Measurements from ENCODE around the gene SFXN4. TPM values are rescaled to one million over a fixed set of nuclear protein-coding genes. Genes with fewer than 3 reads are reported as not detected.
"Not testable (repeated sequence)": the region's sequence is repeated elsewhere in the genome, so short reads cannot be mapped to it uniquely, and the experiment has no call there.

The SFXN4 gene
- total RNA-seq, 4 donors from 2014 or later, result 22.8 to 35.5 (median 26.2) TPM

- Histone ChIP-seq H3K4me3 (no peak overlapping the region), H3K4me1 (no peaks in the 10 kb centered on the region), H3K9me3 (no peaks in the 10 kb centered on the region), H3K27ac (no peak overlapping the region), H3K36me3 (peaks cover 0 to 72% (median 0%) of the 10 kb centered on the region in 3 donors), H3K27me3 (no peaks in the 10 kb centered on the region)
- DNase-seq, result no peak
- TF ChIP-seq POLR2A (IDR thresholded peaks at IDR 0.05) (no peak), CTCF (IDR thresholded peaks at IDR 0.05) (no peak)
Measured at GRCh38 chr10:119112056-119112455, 53.5 kb downstream of the SFXN4 start.

- H3K27ac ChIP-seq, H3K9me3 ChIP-seq, H3K4me1 ChIP-seq, DNase-seq, H3K27me3 ChIP-seq, H3K4me3 ChIP-seq: not testable (repeated sequence)
- peaks cover 0 to 46% (median 0%) of the 10 kb centered on the region in 3 donors for H3K36me3 ChIP-seq
Measured at GRCh38 chr10:119107771-119108170, 57.7 kb downstream of the SFXN4 start.

GRCh38 chr10:119107106-119107505 lies 58.4 kb downstream of the SFXN4 start:
- H3K9me3 ChIP-seq, H3K27me3 ChIP-seq, H3K27ac ChIP-seq, H3K4me3 ChIP-seq, H3K4me1 ChIP-seq, DNase-seq: not testable (repeated sequence)
- peaks cover 0 to 39% (median 0%) of the 10 kb centered on the region in 3 donors for H3K36me3 ChIP-seq

GRCh38 chr10:119105899-119106298 lies 59.6 kb downstream of the SFXN4 start:
- not testable (repeated sequence) for DNase-seq, H3K4me1 ChIP-seq, H3K4me3 ChIP-seq, H3K9me3 ChIP-seq, H3K27ac ChIP-seq, H3K27me3 ChIP-seq
- peaks cover 0 to 30% (median 0%) of the 10 kb centered on the region in 3 donors for H3K36me3 ChIP-seq

GRCh38 chr10:119105155-119105554 lies 60.4 kb downstream of the SFXN4 start:
- H3K36me3 ChIP-seq, result peaks cover 0 to 23% (median 0%) of the 10 kb centered on the region in 3 donors
- TF ChIP-seq CTCF (IDR thresholded peaks at IDR 0.05), result no peak
- TF ChIP-seq POLR2A (IDR thresholded peaks at IDR 0.05), result no peak
- no peaks in the 10 kb centered on the region for H3K9me3 ChIP-seq
- peaks cover 0 to 9% (median 6%) of the 10 kb centered on the region in 4 donors for H3K4me1 ChIP-seq
- peak overlapping the region in 3 of 4 donors; percentile 89 to 98 (median 96) for H3K4me3 ChIP-seq
- no peak for DNase-seq
- H3K27ac ChIP-seq, result no peak overlapping the region
- H3K27me3 ChIP-seq, result no peaks in the 10 kb centered on the region

GRCh38 chr10:119104654-119105015 lies 60.9 kb downstream of the SFXN4 start:
- TF ChIP-seq POLR2A (IDR thresholded peaks at IDR 0.05) (no peak), CTCF (IDR thresholded peaks at IDR 0.05) (no peak)
- H3K27me3 ChIP-seq, result no peaks in the 10 kb centered on the region
- H3K9me3 ChIP-seq, result no peaks in the 10 kb centered on the region
- peaks cover 0 to 18% (median 0%) of the 10 kb centered on the region in 3 donors for H3K36me3 ChIP-seq
- peak overlapping the region in 3 of 4 donors; percentile 80 to 88 (median 84) for H3K27ac ChIP-seq
- H3K4me1 ChIP-seq, result peaks cover 0 to 9% (median 6%) of the 10 kb centered on the region in 4 donors
- H3K4me3 ChIP-seq, result peak overlapping the region; percentile 86 to 98 (median 92)
- no peak for DNase-seq

DNA sequence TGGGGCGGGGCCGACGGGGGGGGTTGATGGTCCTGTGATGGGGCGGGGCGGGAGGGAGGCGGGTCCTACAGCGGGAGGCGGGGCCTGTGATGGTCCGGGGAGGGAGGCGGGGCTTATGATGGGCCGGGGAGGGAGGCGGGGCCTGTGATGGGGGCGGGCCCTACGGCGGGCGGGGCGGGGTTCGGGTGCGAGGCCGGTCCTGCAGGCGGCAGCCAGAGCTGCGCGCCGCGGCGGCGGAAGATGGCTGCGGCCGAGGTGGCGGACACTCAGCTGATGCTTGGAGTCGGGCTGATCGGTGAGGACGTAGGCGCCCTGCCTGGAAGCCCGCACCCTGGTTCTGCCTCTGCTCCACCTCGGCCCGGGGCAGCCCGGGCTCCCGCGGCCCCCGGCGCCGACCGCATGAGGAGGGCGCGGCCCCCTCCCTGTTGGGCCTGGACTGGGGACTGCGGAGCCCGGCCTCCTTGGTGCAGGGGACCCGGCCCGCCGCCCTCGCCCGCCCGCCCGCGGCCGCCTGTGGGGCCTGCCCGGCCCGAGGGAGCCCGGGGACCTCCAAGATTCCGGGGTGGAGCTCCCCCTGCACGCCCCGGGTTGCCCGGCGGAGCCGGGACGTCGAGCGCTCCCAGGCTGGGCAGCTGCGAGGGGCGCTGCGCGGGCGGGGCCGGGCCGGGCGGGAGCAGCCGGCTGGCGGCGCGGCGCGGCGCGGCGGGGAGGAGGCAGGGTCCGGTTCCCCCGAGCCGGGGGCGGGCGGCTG lies 61.4 kb downstream of the SFXN4 start, which contains the start of gene DENND10:
Gene DENND10, plus strand, starts transcription at position 211 of the 751 bp plus-strand sequence. Its CDS starts 30 bp downstream, at position 241.
- H3K4me3 ChIP-seq, result peak within 1 kb of the TSS; percentile 86 to 98 (median 92)
- TF ChIP-seq CTCF (IDR thresholded peaks at IDR 0.05), result peak in 3 of 6 experiments; percentile 9 to 26 (median 24)
- peak; percentile 82 to 87 for TF ChIP-seq POLR2A (IDR thresholded peaks at IDR 0.05)
- no peaks in the 10 kb centered on the region for H3K9me3 ChIP-seq
- peaks cover 0 to 12% (median 0%) of the 10 kb centered on the region in 3 donors for H3K36me3 ChIP-seq
- peak within 1 kb of the TSS; percentile 74 to 88 (median 82) for H3K27ac ChIP-seq
- peaks cover 0 to 9% (median 6%) of the 10 kb centered on the region in 4 donors for H3K4me1 ChIP-seq
- H3K27me3 ChIP-seq, result no peaks in the 10 kb centered on the region
- peak; percentile 90 to 91 (median 91) for DNase-seq
